OCI-LY1 (cell line): Measurements from ENCODE around the gene FTO.

Source experiments
- CTCF ChIP-seq: fragments of 200-600 bp; sonication (generic), shearing (Covaris generic); IDR thresholded peaks from 2 replicates; pipeline ENCODE4 v1.5.1; 2017; ENCODE audit warnings: mild to moderate bottlenecking, antibody characterized with exemption, low read length, moderate library complexity, mixed read lengths
- EZH2 ChIP-seq: fragments of 200-600 bp; sonication (generic), shearing (Covaris generic); IDR thresholded peaks from 2 replicates; pipeline ENCODE4 v1.8.0; 2017; ENCODE audit warnings: borderline replicate concordance, mixed run types, mild to moderate bottlenecking, antibody characterized with exemption, low read length, moderate library complexity, mixed read lengths

- no peak for TF ChIP-seq CTCF
- no peak for TF ChIP-seq EZH2
These were observed 474.6 kb downstream of the FTO start for GRCh38 chr16:54178478-54178976.
